Myocyte (in vitro differentiated cells): ENCODE results near the gene GRAP. TPM values are rescaled to one million over a fixed set of nuclear protein-coding genes. Genes with fewer than 3 reads are reported as not detected.
"Not testable (repeated sequence)": the region's sequence is repeated elsewhere in the genome, so short reads cannot be mapped to it uniquely, and the experiment has no call there.

Experiments
- DNase-seq: peaks from one replicate; pipeline ENCODE4 v3.0.0-alpha.2; 2012; ENCODE audit warnings: low read depth
- total RNA-seq: library from RNA; depleted of rRNA; stranded (reverse); fragments of >200 nt; gene quantifications from 2 replicates; pipeline ENCODE4 v1.2.3, GENCODE V29; 2014

The GRAP gene
- total RNA-seq, 1 donor from 2014 or later, result not detected

DNA sequence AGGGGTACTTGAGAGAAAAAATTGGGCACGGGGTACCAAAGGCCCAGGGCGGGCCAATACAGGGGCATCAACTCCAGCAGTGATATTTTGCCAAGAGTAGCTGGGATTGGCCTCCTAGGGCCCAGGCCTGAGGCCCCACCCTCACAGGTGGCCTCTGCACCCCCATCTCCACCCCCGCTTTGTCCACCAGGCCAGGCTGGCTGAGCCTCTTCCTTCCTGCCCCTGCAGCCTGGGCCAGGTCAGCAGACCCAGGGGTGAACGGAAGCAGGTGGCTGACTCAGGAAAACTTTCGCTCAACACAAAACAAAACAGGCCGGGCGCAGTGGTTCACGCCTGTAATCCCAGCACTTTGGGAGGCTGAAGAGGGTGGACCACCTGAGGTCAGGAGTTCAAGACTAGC, 3.7 kb downstream of the GRAP start:
- DNase-seq, result not testable (repeated sequence)

DNA sequence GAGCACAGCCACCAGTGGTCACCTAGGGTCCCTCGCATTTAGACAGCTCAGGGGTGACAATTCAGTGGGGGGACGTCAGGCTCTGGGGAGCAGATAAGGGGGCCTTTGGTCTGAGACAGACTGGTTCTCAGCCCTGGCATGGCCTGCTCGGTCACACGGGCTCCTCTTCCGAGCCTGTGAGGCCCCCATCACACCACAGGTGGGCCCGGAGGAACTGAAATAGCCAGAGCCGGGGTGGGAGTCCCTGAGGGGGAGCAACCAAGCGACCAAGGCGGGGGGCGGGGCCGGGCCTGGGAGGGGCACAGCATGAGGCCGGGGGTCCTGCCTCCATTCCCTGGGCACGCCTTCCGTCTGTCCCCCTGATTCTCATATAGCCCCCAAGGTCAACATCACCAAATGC, 4.4 kb downstream of the GRAP start:
- DNase-seq, result not testable (repeated sequence)

DNA sequence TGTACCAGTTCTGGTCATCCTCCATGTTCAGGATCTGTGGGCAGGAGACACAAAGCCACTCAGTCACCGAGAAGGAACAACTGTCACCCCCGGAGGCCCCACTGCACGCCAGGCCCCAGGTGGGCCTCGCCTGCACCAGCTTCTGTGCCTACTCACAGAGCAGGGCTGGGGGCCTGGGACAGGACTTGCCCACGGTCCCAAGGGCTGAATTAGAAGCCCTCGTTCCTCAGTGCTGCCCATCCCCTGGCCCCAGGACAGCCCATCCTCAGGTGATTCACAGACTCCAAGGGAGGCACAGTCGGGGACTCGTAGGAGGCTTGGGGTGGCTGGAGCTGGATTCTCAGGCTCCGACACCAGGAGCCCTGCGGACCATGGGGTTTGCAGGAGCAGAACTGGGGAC, 4.9 kb downstream of the GRAP start:
- not testable (repeated sequence) for DNase-seq

GRCh38 chr17:19040350-19040749, 6.4 kb downstream of the GRAP start:
- DNase-seq, result not testable (repeated sequence)

DNA sequence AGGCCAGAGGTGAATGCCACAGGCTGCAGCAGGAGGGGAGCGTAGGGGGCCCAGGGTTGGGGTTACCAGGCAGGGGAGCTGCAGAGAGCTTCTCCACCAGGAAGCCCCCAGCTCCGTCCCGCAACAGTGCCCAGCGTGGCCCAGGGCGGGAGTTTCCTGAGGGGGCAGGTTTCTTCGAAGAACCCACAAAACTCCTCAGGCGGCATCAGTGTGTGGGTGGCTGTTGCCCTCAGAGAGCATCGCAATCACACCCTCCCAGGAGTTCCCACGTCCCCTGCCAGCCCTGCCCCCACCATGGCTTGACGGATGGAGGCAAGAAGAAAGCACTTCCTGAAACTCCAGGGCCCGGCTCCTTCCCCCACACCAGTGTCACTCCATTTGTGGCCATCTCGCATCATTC, 8.0 kb downstream of the GRAP start:
- not testable (repeated sequence) for DNase-seq

DNA sequence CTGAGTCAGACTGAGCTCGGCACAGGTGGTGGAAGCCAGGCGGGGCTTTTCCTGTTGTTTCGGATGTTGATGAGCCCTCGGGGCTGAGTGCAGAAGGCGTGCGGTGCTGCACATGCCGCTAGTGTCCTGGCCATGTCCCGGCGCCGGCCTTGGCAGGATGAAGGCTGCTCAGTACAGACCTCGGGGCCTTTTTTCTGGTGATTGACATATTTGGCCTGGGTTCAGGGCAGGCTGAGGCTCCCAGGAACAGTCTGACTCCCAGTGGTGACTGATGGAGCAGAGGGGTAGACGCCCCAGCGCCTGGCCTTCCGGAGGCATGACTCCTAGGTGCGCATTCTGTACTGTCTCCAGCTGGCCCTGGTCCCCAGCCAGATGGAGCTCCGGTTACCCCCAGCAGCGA, 8.8 kb downstream of the GRAP start:
- not testable (repeated sequence) for DNase-seq

DNA sequence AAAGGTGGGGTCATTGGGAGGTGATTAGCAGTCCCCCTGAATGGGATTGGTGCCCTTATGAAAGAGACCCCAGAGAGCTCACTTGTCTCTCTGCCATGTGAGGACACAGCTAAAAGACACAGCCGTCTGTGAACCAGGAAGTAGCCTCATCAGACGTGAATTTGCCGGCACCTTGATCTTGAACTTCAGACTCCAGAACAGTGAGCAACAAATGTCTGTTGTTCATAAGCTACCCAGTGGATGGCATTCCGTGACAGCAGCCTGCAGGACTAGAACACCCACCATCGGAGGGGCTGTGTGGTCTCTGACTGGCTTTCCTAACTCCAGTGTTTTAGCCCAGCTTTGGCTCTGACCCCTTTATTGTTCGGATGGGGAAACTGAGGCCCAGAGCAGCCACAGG, 9.2 kb downstream of the GRAP start:
- not testable (repeated sequence) for DNase-seq

DNA sequence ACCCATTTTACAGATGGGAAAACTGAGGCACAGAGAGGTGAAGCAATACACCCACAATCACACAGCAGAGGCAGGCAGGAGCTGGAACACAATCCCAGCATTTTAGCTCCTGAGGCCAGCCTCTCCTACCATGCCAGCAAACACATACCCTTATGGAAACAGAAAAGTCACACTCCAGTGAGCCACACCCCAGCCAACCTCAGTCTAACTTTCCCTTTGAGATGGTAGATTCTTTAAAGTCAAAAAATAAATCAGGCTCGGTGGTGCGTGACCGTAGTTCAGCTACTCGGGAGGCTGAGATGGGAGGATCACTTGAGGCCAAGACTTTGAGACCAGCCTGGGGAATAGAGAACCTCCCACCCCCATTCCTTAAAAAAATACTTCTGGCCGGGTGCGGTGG, 10.6 kb downstream of the GRAP start:
- not testable (repeated sequence) for DNase-seq

- DNase-seq, result not testable (repeated sequence)
These were observed 14.3 kb downstream of the GRAP start for GRCh38 chr17:19032377-19032988.

- DNase-seq, result not testable (repeated sequence)
These were observed 15.0 kb downstream of the GRAP start for GRCh38 chr17:19031729-19032128.

DNA sequence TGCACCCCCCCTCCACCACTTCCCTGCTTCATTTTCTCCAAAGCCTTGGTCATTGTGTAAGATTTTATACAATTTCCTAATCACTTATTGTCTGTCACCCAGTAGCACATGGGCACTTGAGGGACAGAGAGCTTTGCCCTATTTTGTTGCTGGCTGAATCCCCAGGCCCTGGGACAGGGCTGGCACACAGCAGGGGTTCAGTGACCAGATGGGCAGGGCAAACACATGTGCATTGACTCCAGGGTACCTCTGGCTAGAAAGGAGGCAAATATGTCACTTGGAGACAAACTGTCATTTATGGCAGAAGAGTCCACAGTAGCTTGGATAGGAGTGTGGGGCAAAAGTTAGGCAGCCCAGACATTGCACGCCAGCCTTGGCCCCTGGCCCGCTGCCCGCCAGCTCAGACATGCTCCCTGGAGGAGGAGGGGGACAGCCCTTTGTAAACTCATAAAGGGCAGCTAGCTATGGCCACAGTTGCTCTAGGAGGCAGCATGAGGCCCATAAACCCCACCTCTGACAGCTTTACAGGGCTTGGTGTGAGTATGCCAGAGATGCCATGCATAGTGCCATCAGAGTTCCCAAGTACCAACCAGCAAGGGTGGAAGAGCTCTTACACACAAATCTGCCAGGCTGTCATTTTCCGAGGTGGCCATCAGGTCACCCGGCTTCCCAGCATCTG, 15.8 kb downstream of the GRAP start:
- DNase-seq, result not testable (repeated sequence)

- DNase-seq, result not testable (repeated sequence)
These were observed 17.0 kb downstream of the GRAP start for GRCh38 chr17:19029740-19030139.

DNA sequence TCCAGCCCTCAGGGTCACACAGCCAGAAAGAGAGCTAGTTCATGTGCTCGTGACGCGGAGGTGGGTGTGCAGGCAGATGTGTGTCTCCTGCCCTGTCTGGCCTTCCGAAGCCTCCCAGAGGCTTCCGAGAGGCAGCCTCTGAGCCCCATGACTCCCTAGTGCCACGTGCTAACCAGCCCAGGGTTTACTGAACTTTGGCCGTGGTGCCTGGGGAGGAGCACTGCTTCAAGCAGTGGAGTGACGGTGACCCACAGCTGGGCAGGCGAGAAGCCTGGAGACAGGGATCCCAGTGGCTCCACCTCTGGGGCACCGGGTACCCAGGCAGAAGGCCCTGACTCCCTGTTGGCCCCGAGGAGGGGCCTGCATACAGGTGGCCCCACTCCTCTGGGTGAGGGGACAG, 18.1 kb downstream of the GRAP start:
- DNase-seq, result not testable (repeated sequence)

DNA sequence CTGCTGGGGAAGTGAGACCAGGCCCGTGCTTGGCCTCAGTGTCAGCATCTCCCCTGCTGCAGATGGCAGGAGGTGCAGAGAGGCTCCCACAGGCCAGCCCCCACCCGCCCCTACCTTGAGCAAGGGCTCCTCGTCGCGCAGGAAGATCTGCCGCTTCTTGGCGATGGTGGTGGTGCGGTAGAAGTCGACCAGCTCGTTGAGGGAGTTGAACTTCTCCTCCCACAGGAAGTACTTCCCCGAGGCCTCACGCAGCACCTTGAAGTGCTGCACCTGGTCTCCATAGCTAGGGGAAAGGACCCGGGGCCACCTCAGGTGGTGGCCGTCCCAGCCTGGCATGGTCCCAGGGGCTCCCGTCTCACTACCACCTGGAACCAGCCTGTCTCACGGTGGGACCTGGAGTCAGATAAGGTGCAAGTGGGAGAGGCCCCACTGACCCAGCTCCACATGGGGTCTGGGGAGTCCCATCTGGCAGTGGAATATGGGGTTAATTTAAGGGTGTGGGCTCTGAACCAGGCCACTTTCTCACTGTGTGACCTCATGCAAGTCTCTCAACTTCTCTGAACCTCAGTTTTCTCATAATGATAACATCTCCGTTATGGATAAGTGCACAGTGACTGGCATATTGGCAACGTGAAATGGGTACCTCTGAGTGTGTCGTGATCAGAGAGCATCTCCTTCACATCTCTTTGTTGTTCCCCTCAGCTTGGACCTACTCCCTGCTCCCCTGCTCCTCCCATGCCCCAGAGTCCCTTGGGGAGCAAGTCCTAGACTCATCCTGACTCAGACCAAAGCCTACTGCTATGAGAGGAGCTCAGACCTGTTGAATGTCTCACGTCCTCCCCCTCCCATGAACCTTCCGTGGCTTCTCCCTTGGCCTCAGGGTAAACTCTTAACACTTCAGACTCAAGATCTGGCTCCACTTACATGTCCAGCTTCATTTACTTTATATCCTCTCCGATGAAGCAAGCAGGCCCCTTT, 22.4 kb downstream of the GRAP start:
- no peak for DNase-seq

DNA sequence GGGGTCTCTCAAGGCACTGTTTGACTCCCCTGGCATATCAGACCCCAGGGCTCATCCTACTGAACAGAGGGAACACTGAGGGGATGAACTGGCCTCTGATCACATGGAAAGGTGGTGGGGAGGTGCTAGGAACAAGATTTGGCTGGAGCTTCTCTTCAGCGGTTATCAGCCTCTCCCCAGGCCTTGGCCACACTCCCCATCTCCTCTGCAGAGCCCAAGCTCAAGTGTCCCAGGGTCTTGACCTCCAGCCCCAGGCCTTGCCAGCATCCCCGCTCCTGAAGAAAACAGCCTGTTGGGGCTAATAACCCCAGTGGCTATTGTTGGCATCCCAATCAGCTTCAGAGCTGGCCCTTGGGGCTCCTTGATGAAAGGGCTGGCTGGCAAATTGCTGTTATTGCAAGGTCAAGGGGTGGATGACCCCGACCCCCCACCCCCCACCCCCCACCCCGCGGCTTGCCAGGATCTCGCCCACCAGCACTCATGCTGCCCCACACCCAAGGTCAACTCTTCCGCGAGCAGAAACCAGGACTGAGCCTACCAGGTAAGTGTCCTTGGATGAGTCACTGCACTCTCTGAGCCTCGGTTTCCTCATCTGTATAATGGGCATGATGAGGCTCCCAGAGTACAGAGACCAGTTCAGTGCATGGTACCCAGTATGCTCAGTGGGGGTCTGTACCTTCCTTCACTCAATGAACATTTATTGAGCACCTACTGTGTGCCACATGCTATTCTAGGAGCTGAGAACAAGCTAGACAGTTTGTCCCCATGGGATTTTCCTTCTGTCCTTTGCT, 23.4 kb downstream of the GRAP start:
- no peak for DNase-seq

DNA sequence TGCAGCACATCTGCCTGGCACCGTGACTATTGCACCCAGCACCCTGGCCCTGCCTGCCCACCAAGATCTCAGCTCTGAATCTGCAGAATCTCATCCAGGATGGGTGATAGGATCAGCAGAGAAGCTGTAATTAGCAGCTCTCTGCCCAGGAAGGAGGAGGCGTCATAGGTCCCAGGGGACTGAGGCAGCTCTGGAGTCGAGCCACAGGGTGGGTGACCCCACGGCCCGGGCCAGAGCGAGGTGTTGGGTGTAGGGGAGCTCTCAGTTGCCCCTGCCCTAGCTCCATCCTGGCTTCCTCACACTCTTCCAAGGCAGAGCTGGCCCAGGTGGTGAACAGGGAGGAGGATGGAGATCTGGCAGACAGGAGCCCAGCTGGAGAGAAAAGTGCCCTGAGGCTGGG, 24.0 kb downstream of the GRAP start:
- DNase-seq, result no peak

GRCh38 chr17:19022128-19022527, 24.6 kb downstream of the GRAP start:
- no peak for DNase-seq

DNA sequence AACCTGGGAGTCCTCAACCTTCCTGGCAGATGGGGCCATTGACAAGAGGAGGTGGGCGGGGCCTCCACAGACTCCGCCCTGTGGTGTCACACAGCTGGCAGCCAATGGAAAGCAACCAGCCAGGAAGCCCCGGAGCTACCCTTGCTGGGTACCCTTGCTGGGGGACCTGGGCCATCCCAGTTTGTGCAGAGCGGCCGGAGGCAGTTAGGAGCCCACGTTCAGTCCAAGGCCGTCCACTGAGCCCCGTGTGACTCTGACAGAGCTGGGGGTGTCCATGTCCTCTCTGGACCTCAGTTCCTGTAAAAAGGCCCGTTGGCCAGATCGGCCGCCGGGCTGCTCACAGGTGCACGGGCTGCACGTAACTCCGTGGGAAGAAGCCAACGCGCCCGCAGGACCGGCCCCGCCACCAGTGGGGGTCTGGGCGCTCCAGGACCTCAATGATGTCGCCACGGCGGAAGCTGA, 25.1 kb downstream of the GRAP start:
- no peak for DNase-seq

GRCh38 chr17:19021011-19021621, 25.6 kb downstream of the GRAP start:
- DNase-seq, result not testable (repeated sequence)

GRCh38 chr17:19020016-19020415, 26.7 kb downstream of the GRAP start:
- no peak for DNase-seq
